Natural killer cell (primary cell): ENCODE results near the gene MYCN. TPM values are rescaled to one million over a fixed set of nuclear protein-coding genes. Genes with fewer than 3 reads are reported as not detected.

ENCODE experiments used
- ATAC-seq, 3 donors: fragments of 150-1000 bp in 2 of 3; fragments of 200-7000 bp in 1 of 3; cut with Tn5 transposase; 1 replicate in 1 of 3; 2 replicates in 2 of 3; pipeline ENCODE4 v1.10.0; 2021; ENCODE audit warnings: mild to moderate bottlenecking in 2 of 3, moderate library complexity in 2 of 3
- DNase-seq, 2 donors: peaks; one replicate each; pipeline versions ENCODE4 v3.0.0 to v3.0.0-alpha.2; 2013 to 2021; ENCODE audit warnings: mixed read lengths in 1 of 2
- H3K27ac ChIP-seq: one replicate; pipeline ENCODE4 v1.5.1; 2013; ENCODE audit warnings: mild to moderate bottlenecking, low read length
- H3K27me3 ChIP-seq: one replicate; pipeline ENCODE4 v1.6.1; 2013; ENCODE audit warnings: low read length; ENCODE audit not compliant: control insufficient read depth, insufficient read depth
- H3K36me3 ChIP-seq: one replicate; pipeline ENCODE4 v1.6.1; 2013; ENCODE audit warnings: low read length; ENCODE audit not compliant: control insufficient read depth, insufficient read depth
- H3K4me1 ChIP-seq: one replicate; pipeline ENCODE4 v1.6.1; 2013; ENCODE audit warnings: low read length; ENCODE audit not compliant: control insufficient read depth, insufficient read depth
- H3K4me3 ChIP-seq: one replicate; pipeline ENCODE4 v1.5.1; 2013; ENCODE audit warnings: low read length
- H3K9me3 ChIP-seq: one replicate; pipeline ENCODE4 v1.6.1; 2013; ENCODE audit warnings: low read length; ENCODE audit not compliant: control insufficient read depth, insufficient read depth
- H3K27ac Mint-ChIP-seq, 2 donors: one replicate each; pipeline ENCODE4 v1.8.0; 2022; ENCODE audit warnings: mild to moderate bottlenecking in 2 of 2, mixed read lengths in 2 of 2, moderate library complexity in 1 of 2
- H3K27me3 Mint-ChIP-seq, 2 donors: one replicate each; pipeline ENCODE4 v1.8.0; 2022; ENCODE audit warnings: low read depth in 2 of 2, mixed read lengths in 2 of 2
- H3K36me3 Mint-ChIP-seq: one replicate; pipeline ENCODE4 v1.8.0; 2022; ENCODE audit warnings: mixed read lengths
- H3K4me1 Mint-ChIP-seq, 2 donors: one replicate each; pipeline ENCODE4 v1.8.0; 2022; ENCODE audit warnings: mixed read lengths in 2 of 2
- H3K4me3 Mint-ChIP-seq: one replicate; pipeline ENCODE4 v1.8.0; 2022; ENCODE audit warnings: mild to moderate bottlenecking, moderate library complexity, mixed read lengths
- H3K9me3 Mint-ChIP-seq, 2 donors: one replicate each; pipeline ENCODE4 v1.8.0; 2022; ENCODE audit warnings: mixed read lengths in 2 of 2
- CTCF ChIP-seq: fragments of 200-600 bp; IDR thresholded peaks from one replicate; pipeline ENCODE4 v1.8.0; 2022; ENCODE audit warnings: antibody characterized with exemption
- WGBS: methylation state at CpG from one replicate; pipeline ENCODE4 v1.1.7; 2013; ENCODE audit warnings: missing lambda C conversion rate; ENCODE audit not compliant: insufficient coverage; 5-methylcytosine and 5-hydroxymethylcytosine counted together
- intact Hi-C: fragments of 100-400 bp; cut with micrococcal nuclease; formaldehyde crosslinking; loops from one replicate; pipeline ENCODE4 v1.14.2; 2022
- total RNA-seq, 4 donors: library from RNA; stranded (reverse); fragments of 120-200 nt in 1 of 4; gene quantifications; one replicate each; pipeline versions ENCODE4 v1.2.3 to v1.2.4, GENCODE V29; 2013 to 2022

Gene MYCN
- total RNA-seq, 3 donors from 2014 or later (not counting 1 experiment from before 2014, with no cell fraction given): 0.18 TPM; not detected in 2

- peaks cover 5 to 7% of the 10 kb centered on the region in 2 donors for H3K27me3 Mint-ChIP-seq
- H3K9me3 Mint-ChIP-seq: no peaks in the 10 kb centered on the region
- no peaks in the 10 kb centered on the region for H3K36me3 ChIP-seq
- no peak overlapping the region for H3K4me3 Mint-ChIP-seq
- no peak for DNase-seq
- no peak overlapping the region for H3K4me3 ChIP-seq
- no peaks in the 10 kb centered on the region for H3K27me3 ChIP-seq
- no peaks in the 10 kb centered on the region for H3K36me3 Mint-ChIP-seq
- ATAC-seq: no peak
- whole genome bisulfite sequencing: 95% methylated on average over 3 of the region's 5 CpGs
- TF ChIP-seq CTCF: no peak
- no peak overlapping the region for H3K27ac ChIP-seq
- H3K4me1 ChIP-seq: no peaks in the 10 kb centered on the region
- no peaks in the 10 kb centered on the region for H3K4me1 Mint-ChIP-seq
- H3K9me3 ChIP-seq: no peaks in the 10 kb centered on the region
- intact Hi-C loops: no loop called here
- no peak overlapping the region for H3K27ac Mint-ChIP-seq
Observed at GRCh38 chr2:15930589-15931318, 9.6 kb upstream of the MYCN start.

- no peaks in the 10 kb centered on the region for H3K9me3 Mint-ChIP-seq
- DNase-seq: no peak
- H3K36me3 Mint-ChIP-seq: no peaks in the 10 kb centered on the region
- H3K4me3 Mint-ChIP-seq: no peak overlapping the region
- Histone ChIP-seq H3K4me3 (no peak overlapping the region), H3K36me3 (no peaks in the 10 kb centered on the region), H3K4me1 (no peaks in the 10 kb centered on the region), H3K27ac (no peak overlapping the region), H3K9me3 (no peaks in the 10 kb centered on the region), H3K27me3 (no peaks in the 10 kb centered on the region)
- ATAC-seq: no peak
- no peak overlapping the region for H3K27ac Mint-ChIP-seq
- TF ChIP-seq CTCF: no peak
- no peaks in the 10 kb centered on the region for H3K4me1 Mint-ChIP-seq
- 38% methylated on average over 2 of the region's 2 CpGs for WGBS
- peaks cover 6 to 9% of the 10 kb centered on the region in 2 donors for H3K27me3 Mint-ChIP-seq
- intact Hi-C loops: no loop called here
Observed at GRCh38 chr2:15931319-15931890, 8.9 kb upstream of the MYCN start.

- no peak overlapping the region for H3K4me3 ChIP-seq
- DNase-seq (no peak), ATAC-seq (no peak)
- Mint-ChIP-seq H3K4me1 (no peaks in the 10 kb centered on the region), H3K27me3 (peaks cover 9 to 13% of the 10 kb centered on the region in 2 donors), H3K4me3 (no peak overlapping the region), H3K9me3 (no peaks in the 10 kb centered on the region), H3K27ac (no peak overlapping the region), H3K36me3 (no peaks in the 10 kb centered on the region)
- no peak overlapping the region for H3K27ac ChIP-seq
- intact Hi-C loops: no loop called here
- H3K4me1 ChIP-seq: no peaks in the 10 kb centered on the region
- no peak for TF ChIP-seq CTCF
- no peaks in the 10 kb centered on the region for H3K9me3 ChIP-seq
- WGBS: 86% methylated on average over 5 of the region's 5 CpGs
- H3K36me3 ChIP-seq: no peaks in the 10 kb centered on the region
- H3K27me3 ChIP-seq: no peaks in the 10 kb centered on the region
Observed at GRCh38 chr2:15931950-15932349, 8.4 kb upstream of the MYCN start.
